ENCODE results near the gene DOCK4. TPM values are rescaled to one million over a fixed set of nuclear protein-coding genes. Genes with fewer than 3 reads are reported as not detected.

The DOCK4 gene
- total and polyA plus RNA-seq, 7 donors: 3.0 to 28.5 (median 14.1) TPM

GRCh38 chr7:112147793-112148361 lies 58.3 kb downstream of the DOCK4 start:
- Histone ChIP-seq H3K4me3 (no peak overlapping the region), H3K36me3 (no peaks in the 10 kb centered on the region), H3K27ac (no peak overlapping the region), H3K4me1 (peaks cover 0 to 20% (median 10%) of the 10 kb centered on the region in 4 donors), H3K27me3 (no peaks in the 10 kb centered on the region), H3K9me3 (no peaks in the 10 kb centered on the region)
- intact Hi-C loops (cut with DNase I): no loop called here
- DNase-seq: no peak
- TF ChIP-seq CTCF (IDR thresholded peaks at IDR 0.05) (no peak), EP300 (IDR thresholded peaks at IDR 0.05) (no peak), POLR2A (IDR thresholded peaks at IDR 0.05) (no peak), POLR2AphosphoS5 (IDR thresholded peaks at IDR 0.05) (no peak)
- WGBS, 2 donors: 89 to 90% methylated on average over 2 of the region's 2 CpGs

GRCh38 chr7:112145206-112145605 lies 61.0 kb downstream of the DOCK4 start:
- intact Hi-C loops (cut with DNase I): no loop called here
- Histone ChIP-seq H3K4me3 (no peak overlapping the region), H3K36me3 (no peaks in the 10 kb centered on the region), H3K4me1 (peaks cover 0 to 21% (median 10%) of the 10 kb centered on the region in 4 donors), H3K27ac (no peak overlapping the region), H3K9me3 (no peaks in the 10 kb centered on the region), H3K27me3 (no peaks in the 10 kb centered on the region)
- no peak for TF ChIP-seq CTCF (IDR thresholded peaks at IDR 0.05)
- TF ChIP-seq POLR2AphosphoS5 (IDR thresholded peaks at IDR 0.05): no peak
- no peak for TF ChIP-seq EP300 (IDR thresholded peaks at IDR 0.05)
- no peak for TF ChIP-seq POLR2A (IDR thresholded peaks at IDR 0.05)
- WGBS, 2 donors: 89 to 92% methylated on average over 5 of the region's 5 CpGs
- no peak for DNase-seq

- WGBS, 2 donors: 83 to 88% methylated on average over 5 of the region's 5 CpGs
- H3K27me3 ChIP-seq: no peaks in the 10 kb centered on the region
Observed at GRCh38 chr7:112144284-112145059, 61.7 kb downstream of the DOCK4 start.

GRCh38 chr7:112143582-112143981 lies 62.6 kb downstream of the DOCK4 start:
- no peaks in the 10 kb centered on the region for H3K36me3 ChIP-seq
- H3K4me3 ChIP-seq: no peak overlapping the region
- no peaks in the 10 kb centered on the region for H3K27me3 ChIP-seq
- no peak for DNase-seq
- H3K4me1 ChIP-seq: peaks cover 0 to 21% (median 10%) of the 10 kb centered on the region in 4 donors
- WGBS, 2 donors: 73 to 84% methylated on average over 4 of the region's 4 CpGs
- peak overlapping the region in 1 of 4 donors; percentile 3 for H3K27ac ChIP-seq
- no peaks in the 10 kb centered on the region for H3K9me3 ChIP-seq
- TF ChIP-seq EP300 (IDR thresholded peaks at IDR 0.05) (no peak), CTCF (IDR thresholded peaks at IDR 0.05) (no peak), POLR2A (IDR thresholded peaks at IDR 0.05) (no peak), POLR2AphosphoS5 (IDR thresholded peaks at IDR 0.05) (no peak)
- intact Hi-C loops (cut with DNase I): no loop called here

More at GRCh38 chr7:112144284-112145059, 61.7 kb downstream of the DOCK4 start:
- no peaks in the 10 kb centered on the region for H3K36me3 ChIP-seq
- intact Hi-C loops (cut with DNase I): no loop called here
- DNase-seq: no peak
- no peak for TF ChIP-seq EP300 (IDR thresholded peaks at IDR 0.05)
- no peak for TF ChIP-seq CTCF (IDR thresholded peaks at IDR 0.05)
- TF ChIP-seq POLR2AphosphoS5 (IDR thresholded peaks at IDR 0.05): no peak
- no peak overlapping the region for H3K4me3 ChIP-seq
- peaks cover 0 to 21% (median 10%) of the 10 kb centered on the region in 4 donors for H3K4me1 ChIP-seq
- no peak overlapping the region for H3K27ac ChIP-seq
- H3K9me3 ChIP-seq: no peaks in the 10 kb centered on the region
